HG02884 (cell line): Measurements from ENCODE around the gene TUBGCP2.

Experiments used
- ATAC-seq: cut with Tn5 transposase; IDR thresholded peaks from one replicate; pipeline ENCODE4 v1.9.1; 2021; ENCODE audit warnings: mild to moderate bottlenecking, moderate library complexity; ENCODE audit not compliant: unreplicated experiment

TUBGCP2 gene

DNA sequence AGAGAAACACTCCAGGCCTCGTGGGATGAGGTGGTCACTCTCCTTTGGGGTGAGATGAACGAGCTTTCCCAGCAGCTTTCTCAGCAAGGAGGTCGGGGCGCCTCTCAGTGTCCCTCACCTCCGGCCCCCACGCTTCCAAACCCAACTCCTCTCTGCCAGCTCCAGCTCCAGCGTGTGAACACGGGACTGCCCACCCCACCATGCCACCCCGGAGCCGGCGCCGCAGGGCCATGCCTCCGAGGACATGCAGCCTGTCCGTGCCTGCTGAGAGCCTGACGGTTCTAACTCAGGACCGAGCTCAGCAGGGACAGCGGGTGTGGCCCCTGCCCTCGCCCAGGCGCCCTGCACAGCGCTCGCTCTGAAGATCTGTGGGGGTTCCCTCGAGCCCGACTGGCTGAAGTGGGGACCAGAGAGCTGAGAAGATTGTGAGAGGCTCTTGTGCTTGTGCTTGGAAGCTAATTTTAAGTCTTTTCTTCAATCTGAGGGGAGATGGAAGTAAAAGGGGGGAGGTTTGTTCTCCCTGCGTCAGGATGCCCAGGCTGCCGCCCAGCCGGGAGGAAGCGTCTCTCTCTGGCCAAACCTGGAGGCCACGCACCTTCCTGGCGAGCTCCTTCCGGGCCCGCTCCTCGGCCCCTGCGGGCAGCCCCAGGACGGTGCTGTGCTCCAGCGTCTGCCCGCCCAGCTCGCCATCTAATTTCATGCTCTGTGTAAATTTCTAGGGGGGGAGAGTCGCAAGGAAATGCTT is 26.9 kb downstream of the TUBGCP2 start:
- ATAC-seq = no peak

DNA sequence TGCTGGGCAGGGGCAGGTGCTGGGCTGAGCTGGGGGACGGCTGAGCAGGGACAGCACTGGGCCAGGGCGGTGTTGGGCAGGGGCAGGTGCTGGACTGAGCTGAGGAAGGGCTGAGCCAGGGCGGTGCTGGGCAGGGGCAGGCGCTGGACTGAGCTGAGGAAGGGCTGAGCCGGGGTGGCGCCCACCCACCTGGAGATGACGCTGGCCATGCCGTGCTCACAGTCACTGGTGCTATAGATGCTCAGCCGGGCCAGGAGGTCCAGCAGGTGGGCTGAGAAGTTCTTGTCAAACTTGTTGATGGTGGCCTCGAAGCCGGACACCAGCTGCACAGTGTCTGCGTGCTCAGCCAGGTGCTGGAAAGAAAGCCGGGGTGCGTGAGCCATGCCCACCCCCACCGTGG is 27.6 kb downstream of the TUBGCP2 start:
- ATAC-seq = no peak

DNA sequence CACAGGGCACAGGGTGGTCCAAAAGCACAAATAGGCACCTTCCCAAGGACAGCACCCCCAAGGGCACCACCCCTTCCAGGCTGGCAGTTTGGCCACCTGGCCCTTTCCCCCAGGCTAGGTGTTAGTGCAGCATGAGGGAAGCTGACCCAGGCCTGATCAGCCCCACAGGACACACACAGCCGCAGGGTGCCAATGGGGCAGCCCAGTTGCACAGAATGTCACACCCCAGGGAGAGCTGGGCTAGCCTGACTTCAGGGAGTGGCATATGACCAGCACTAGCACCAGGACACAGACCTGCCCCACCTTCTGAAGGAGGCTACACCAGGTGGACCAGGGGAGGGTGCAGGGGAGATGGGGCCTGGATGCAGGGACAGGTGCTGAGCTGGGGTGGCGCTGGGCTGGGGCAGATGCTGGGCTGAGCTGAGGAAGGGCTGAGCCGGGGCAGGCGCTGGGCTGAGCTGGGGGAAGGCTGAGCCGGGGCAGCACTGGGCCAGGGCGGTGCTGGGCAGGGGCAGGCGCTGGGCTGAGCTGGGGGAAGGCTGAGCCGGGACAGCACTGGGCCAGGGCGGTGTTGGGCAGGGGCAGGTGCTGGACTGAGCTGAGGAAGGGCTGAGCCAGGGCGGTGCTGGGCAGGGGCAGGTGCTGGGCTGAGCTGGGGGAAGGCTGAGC is 28.1 kb downstream of the TUBGCP2 start:
- no peak for ATAC-seq

GRCh38 chr10:133279326-133280226 is 29.1 kb downstream of the TUBGCP2 start:
- ATAC-seq = no peak

DNA sequence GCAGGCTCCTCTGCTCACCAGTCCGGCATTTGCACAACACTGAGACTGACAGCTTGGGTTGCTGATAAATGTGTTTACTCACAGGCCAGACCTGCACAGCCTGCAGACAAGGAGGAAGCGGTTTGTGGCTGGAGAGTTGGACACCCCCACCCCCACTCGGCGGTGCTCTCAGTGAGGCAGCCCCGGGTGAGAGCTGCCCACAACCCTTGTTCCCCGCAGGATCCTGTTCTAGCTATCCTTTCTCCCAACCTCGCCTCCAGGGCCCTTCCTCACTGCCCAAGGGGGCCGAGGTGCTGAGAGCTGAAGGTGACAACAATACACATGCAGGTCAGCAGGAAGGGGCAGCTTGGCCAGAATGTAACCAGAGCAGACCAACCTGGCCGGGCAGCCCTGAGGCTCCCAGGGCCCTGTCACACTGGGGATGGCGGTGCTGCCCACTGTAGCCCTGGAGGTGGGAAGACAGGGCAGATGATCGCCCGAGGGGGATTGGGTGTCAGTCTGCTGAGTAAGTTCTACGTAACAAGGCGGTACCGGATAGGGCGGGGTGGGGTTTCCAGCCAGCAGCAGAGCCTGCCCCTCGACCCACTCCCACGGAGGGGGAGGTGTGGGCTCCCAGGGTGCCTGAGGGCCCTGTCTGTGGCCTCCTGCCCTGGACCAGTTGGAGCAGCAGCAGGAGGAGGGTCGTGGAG is 30.0 kb downstream of the TUBGCP2 start:
- ATAC-seq = peak; percentile 44

DNA sequence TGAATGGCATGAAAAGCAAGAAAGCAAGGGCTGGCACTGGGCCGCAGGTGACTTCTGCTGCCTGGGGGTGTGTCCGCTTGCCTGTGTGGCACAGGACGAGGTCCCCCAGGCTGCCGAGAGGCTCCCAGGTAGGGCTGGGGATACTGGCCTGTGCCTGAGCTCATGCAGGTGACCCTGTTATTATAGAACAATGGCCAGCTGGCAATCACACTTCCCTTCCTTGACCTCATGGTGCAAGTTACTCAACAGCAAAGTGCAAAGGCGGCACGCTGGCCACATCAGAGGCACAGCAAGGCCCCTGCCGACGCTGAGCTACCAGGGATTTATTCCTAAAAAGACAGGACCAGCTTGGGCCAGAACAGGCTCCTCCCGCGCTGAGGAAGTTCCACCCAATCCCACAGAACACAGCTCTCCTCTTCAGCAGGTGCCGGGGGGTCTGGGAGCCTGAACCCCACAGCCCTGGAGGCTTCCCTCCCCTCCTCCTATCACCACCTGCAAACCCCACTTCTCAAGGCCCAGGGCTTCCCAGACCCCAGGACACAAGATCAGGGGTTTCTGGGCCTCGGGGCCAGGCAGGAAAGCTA is 30.6 kb downstream of the TUBGCP2 start:
- no peak for ATAC-seq

DNA sequence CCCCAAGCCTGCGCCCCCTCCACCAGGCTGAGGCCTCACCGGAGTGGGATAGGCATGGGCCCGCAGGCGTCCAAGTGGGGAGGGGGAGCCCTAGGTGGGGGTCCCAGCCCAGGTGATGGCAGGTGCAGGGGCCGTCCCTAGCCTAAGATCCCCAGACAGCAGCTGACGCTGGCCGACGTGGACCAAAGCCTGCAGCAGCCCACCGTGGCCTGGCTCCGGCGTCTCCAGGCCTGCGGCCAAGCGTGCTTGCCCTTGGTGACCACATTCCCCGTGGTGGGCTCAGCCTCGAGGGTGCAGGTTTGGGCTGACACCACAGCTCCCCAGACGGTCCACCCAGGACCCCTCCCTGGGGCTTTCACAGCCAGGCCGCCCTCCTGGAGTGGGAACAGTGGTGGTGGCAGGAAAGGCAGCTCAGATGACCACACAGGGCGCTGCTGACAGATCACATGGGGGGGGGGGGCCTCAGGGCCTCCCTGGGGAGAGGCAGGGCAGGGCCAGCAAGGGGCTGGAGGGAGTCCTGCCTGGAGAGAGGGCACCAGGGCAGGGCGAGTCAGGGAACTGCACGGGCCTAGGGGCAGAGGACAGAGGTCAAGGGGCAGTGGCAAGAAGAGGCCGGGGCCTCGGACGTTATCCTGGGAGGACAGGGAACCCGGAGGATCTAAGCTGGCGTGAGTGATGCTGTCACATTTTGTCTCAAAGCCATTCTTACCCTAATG is 31.2 kb downstream of the TUBGCP2 start:
- ATAC-seq = no peak

DNA sequence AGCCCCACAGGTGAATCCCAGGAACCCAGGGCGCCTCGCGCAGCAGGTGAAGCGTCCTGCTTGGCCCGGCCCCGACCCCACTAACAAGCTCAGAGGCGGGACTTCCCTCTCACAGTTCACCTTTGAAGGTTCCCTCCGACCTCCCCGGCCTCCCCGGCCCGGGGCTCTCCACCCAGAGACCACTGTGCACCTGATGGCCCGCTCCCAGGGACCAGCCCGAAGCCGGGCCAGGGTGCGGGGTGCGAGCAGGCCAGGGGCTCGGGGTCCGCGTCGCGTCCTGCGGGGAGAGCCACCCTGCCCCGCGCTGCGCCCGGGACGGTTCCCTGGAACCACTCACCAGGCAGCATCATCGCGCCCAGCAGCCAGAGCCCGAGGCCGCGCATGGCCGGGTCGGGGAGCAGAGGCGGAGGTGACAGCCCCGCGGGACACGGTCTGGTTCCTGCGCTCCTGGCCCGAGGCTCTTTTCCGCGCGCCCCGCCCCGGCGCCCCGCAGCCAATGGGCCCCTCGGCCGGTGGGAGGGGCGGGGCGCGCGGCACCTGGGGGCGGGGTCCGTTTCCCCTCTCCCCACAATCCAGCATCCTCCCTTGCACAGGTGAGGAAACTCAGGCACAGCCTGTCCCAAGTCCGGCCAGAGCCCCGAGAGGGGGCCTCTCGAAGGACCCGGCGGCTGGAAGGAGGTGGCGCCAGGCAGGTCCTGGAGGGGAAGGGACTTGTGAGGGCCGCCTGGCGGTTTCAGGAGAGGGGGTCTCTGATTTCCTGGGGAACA is 32.1 kb downstream of the TUBGCP2 start, which contains the start of gene ADAM8:
Gene ADAM8, minus strand, starts transcription at position 434 of the 767 bp plus-strand sequence. Its CDS starts 51 bp downstream, at position 383.
- ATAC-seq = no peak

- ATAC-seq = no peak
Measured at GRCh38 chr10:133276100-133276434, 32.6 kb downstream of the TUBGCP2 start.

DNA sequence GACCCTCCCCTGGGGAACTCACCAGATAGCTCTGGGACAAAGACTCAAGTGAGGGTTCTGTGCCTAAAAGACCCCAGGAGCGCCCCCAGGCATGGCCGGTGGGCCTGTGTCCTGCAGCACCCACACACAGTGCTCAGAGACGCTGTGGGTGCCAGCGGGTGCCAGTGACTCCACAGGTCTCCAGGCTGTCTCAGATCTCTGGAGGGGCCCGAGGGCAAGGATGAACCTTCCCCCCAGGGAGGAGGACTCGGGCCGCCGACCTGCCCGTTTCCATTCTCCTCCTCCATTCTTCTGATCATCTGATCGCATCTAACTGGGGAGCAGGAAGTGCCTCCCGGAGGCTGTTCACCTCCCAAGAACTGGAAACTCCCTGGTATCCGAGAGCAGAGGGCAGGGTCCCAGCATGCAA is 33.0 kb downstream of the TUBGCP2 start:
- ATAC-seq = peak; percentile 32

GRCh38 chr10:133274751-133275683 is 33.7 kb downstream of the TUBGCP2 start:
- ATAC-seq = peak; percentile 52

DNA sequence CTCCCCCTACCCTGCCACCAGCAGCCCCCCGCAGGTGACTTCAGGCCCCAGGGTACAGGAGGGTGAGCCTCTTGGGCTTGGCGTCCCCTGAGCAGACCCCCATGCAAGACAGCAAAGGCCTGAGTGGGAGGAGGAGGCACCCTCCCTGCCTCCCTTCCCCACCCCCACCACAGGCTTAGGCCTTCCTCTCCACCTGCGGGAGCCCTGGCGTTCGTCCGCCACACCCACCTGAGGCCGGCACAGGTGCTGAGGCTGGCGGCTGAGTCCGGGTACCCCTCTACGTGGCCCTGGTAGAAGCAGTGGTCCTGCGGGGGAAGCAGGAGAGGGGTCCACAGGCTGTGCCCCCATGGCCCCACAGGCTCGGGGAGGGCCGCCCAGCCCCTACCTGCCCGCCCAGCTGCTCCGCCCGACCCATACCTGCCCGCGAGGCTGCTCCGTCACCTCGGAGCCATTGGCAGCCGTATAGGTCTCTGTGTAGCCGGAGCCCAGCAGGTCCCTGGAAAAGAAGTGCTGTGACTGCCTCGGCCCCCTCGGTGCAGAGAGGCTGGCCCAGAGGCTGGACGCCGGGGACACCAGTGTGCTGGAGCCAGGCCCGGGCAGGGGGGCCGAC is 35.0 kb downstream of the TUBGCP2 start:
- ATAC-seq = no peak

DNA sequence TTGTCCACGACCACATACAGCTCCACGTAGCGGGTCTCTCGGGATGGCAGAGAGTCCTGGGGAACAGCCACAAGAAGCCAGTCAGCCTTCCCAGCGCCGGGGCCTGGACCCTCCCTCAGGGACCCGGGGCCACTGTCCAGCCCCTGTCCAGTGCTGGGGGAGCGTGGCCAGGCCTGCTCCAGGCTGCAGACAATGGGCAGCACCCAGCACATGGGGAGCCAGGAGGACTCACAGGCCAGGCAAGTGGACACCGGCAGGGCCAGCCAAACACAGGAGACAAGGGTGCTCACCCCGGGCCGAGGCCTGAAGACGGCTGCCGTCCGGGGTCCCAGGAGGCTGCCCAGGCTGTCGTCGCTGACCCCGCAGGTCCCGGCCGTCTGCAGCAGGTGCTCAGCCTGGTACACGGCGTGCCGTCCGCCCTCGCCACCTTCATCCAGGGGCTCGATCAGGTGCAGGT is 35.7 kb downstream of the TUBGCP2 start:
- ATAC-seq = no peak

GRCh38 chr10:133272301-133272963 is 36.2 kb downstream of the TUBGCP2 start:
- ATAC-seq = no peak

- ATAC-seq = no peak
Measured at GRCh38 chr10:133271521-133272300, 37.0 kb downstream of the TUBGCP2 start.

- ATAC-seq = no peak
Measured at GRCh38 chr10:133270773-133271297, 37.8 kb downstream of the TUBGCP2 start.
